ENCODE measurements around the gene SON.
"Not testable (repeated sequence)": the region's sequence is repeated elsewhere in the genome, so short reads cannot be mapped to it uniquely, and the experiment has no call there.

SON gene

DNA sequence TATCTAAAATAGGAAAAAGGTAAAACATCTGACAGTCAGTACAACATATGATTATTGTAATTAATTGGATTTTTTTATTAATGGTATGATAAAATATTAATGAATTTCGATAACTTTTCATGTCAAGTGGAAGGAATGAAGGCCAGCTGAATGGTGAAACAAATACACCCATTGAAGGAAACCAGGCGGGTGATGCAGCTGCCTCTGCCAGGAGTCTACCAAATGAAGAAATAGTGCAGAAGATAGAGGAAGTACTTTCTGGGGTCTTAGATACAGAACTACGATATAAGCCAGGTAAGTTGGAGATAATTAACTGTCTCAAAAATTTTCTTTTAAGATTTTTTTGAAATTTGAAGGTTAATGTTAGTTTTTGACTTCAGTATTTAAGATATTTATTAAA lies 3.2 kb downstream of the SON start:
- DNase-seq: peak; percentile 65

- DNase-seq: no peak
Observed at GRCh38 chr21:33549848-33550771, 7.3 kb downstream of the SON start.

DNA sequence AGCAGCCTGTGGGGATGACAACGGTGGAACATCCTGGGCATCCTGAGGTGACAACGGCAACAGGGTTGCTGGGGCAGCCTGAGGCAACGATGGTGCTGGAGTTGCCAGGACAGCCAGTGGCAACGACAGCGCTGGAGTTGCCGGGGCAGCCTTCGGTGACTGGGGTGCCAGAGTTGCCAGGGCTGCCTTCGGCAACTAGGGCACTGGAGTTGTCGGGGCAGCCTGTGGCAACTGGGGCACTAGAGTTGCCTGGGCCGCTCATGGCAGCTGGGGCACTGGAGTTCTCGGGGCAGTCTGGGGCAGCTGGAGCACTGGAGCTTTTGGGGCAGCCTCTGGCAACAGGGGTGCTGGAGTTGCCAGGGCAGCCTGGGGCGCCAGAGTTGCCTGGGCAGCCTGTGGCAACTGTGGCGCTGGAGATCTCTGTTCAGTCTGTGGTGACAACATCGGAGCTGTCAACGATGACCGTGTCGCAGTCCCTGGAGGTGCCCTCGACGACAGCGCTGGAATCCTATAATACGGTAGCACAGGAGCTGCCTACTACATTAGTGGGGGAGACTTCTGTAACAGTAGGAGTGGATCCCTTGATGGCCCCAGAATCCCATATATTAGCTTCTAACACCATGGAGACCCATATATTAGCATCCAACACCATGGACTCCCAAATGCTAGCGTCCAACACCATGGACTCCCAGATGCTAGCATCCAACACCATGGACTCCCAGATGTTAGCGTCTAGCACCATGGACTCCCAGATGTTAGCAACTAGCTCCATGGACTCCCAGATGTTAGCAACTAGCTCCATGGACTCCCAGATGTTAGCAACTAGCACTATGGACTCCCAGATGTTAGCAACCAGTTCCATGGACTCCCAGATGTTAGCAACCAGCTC lies 8.2 kb downstream of the SON start:
- no peak for DNase-seq

GRCh38 chr21:33551664-33552063 lies 8.8 kb downstream of the SON start:
- no peak for DNase-seq

DNA sequence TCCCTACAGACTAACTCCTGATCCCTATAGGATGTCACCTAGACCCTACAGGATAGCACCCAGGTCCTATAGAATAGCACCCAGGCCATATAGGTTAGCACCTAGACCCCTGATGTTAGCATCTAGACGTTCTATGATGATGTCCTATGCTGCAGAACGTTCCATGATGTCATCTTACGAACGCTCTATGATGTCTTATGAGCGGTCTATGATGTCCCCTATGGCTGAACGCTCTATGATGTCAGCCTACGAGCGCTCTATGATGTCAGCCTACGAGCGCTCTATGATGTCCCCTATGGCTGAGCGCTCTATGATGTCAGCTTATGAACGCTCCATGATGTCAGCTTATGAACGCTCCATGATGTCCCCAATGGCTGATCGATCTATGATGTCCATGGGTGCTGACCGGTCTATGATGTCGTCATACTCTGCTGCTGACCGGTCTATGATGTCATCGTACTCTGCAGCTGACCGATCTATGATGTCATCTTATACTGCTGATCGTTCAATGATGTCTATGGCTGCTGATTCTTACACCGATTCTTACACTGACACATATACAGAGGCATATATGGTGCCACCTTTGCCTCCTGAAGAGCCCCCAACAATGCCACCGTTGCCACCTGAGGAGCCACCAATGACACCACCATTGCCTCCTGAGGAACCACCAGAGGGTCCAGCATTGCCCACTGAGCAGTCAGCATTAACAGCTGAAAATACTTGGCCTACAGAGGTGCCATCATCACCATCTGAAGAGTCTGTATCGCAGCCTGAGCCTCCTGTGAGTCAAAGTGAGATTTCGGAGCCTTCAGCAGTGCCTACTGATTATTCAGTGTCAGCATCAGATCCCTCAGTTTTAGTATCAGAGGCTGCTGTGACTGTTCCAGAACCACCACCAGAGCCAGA lies 9.5 kb downstream of the SON start:
- DNase-seq: no peak

DNA sequence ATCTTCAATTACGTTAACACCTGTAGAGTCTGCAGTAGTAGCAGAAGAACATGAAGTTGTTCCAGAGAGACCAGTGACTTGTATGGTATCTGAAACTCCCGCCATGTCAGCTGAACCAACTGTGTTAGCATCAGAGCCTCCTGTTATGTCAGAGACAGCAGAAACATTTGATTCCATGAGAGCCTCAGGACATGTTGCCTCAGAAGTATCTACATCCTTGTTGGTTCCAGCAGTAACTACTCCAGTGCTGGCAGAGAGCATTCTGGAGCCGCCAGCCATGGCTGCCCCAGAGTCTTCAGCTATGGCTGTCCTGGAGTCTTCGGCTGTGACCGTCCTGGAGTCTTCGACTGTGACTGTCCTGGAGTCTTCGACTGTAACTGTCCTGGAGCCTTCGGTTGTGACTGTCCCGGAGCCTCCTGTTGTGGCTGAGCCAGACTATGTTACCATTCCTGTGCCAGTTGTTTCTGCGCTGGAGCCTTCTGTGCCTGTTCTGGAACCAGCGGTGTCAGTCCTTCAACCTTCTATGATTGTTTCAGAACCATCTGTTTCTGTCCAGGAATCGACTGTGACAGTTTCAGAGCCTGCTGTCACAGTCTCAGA lies 10.3 kb downstream of the SON start:
- DNase-seq: no peak

GRCh38 chr21:33554236-33554981 lies 11.6 kb downstream of the SON start:
- no peak for DNase-seq

- peak; percentile 22 for DNase-seq
Observed at GRCh38 chr21:33554982-33555344, 12.1 kb downstream of the SON start.

GRCh38 chr21:33557447-33557846 lies 14.6 kb downstream of the SON start:
- no peak for DNase-seq

DNA sequence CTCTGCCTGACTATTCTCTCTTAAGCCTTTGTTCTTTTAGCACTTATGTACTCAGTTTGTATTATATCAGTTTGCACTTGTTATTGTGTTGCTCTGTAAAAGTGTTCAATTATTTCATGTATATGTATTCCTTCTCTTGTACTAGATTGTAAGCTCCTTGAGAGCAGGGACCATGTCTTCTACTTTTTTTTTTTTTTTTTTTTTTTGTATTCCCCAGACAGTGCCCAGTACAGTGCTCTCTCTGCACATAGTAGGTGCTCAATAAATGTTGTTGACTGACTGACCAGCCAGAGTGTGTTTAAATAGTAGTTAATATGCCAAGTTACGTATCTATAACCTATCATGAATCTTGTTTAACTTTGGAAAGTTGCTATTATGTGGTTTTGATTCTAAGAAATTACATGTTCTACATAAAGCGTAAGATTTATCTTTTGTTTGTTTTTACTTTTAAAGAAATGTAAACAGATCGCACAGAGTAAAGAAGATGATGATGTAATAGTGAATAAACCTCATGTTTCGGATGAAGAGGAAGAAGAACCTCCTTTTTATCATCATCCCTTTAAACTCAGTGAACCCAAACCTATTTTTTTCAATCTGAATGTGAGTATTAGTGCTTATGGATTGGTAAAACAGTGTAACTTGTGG lies 16.1 kb downstream of the SON start:
- DNase-seq: no peak

- DNase-seq: no peak
Observed at GRCh38 chr21:33559813-33560212, 17.0 kb downstream of the SON start.

DNA sequence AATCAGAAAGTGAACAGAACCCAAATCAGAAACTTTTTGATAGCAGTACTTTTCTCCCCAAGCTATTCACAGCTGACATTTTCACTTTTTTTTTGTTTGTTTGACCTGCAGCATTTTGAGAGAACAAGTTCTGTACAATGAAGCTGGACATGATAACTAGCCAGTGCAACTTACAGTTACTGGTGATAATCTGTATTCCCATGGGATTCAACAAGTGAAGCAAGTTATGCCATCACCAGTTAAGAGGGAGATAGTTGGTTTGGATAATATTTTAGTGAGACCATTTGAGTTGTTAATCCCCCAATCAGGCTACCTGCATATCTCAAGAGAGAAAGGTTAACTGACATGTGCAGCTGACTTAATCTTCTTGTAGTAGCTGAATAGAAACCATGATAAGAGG lies 18.1 kb downstream of the SON start:
- DNase-seq: no peak

- DNase-seq: no peak
Observed at GRCh38 chr21:33561373-33561772, 18.5 kb downstream of the SON start.

DNA sequence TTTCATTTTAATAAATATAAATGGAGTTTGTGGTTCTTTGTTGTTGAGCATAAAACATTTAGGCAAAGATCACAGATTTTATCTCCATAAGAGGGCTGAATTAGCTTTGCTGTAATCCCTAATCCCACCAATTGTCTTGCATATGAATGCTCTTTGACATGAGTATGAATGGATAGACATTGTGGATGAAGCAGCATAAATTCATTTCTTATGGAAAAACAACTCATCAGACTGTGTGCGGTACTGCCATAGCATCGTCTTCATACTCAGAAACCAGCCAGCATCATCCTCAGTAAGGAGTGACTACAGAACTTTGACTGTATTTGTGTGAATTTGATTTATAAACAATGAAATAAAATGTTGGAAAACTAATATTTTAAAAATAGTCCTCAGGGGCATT lies 19.6 kb downstream of the SON start:
- no peak for DNase-seq

- DNase-seq: no peak
Observed at GRCh38 chr21:33566514-33566913, 23.7 kb downstream of the SON start.

DNA sequence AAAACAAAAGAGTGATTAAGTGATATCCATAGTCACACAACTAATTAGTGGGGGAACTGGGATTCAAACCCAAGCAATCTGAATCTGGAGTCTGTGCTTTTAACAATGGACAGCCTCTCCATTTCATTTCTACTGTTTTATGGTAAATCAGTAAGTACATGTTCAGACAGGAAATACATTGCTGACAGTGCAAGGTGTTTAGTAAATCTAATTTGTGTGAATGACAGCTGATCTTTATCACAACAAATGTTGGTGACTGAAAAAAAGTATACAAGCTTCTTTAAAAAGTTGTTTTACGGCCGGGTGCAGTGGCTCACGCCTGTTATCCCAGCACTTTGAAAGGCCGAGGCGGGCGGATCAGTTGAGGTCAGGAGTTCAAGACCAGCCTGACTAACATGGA lies 25.1 kb downstream of the SON start:
- no peak for DNase-seq

DNA sequence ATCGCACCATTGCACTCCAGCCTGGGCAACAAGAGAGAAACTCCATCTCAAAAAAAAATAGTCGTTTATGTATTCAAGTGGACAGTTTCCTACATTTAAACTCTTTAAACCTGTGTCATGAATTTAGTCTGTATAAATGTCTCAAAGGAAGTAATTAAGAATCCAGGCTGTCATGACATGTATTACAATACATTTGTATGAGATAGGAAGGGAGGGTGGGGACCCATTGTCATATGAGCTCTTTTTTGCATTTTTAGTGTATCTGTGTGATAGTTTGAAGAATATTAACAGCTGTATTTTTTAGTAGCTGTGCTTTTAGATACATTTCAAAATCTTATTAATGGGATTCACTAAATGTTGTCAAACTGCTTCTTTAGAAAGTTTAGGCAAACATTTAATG lies 25.6 kb downstream of the SON start:
- no peak for DNase-seq

DNA sequence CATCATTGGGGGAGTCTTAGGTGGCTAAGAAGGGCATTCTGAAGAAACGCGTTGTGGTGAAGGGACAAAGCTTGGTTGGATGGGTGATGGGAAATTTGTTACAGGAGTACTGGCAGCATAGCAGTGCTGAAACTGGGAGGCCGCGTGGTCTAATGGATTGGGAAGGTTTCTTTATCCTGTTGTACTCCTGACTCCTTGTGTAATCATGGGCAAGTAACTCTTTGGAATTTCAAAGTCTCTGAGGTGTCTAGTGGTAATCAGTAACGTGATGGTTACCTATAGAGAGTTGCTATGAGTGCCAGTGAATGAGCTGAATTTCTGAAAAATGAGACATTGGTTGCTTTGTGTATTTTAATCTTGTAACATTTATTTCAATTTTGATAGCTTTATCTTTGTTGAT lies 27.2 kb downstream of the SON start:
- no peak for DNase-seq

DNA sequence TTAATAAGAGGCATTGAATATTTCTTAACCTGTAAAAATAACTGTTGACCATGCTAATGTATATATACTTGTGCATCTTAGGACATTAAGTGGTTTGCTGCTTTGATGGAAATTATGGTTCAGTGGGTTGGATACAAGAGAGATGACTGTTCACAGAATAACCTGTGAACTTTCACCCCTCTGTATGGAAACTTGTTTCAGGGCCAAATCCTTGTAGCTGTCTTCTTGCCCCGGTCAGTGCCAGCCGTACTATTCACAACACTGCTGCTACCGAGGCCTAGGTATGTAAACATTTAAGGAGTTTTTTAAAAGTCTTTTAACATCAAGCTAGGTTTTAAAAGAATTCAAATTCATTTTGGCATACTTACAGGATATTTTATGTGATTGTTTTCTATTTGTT lies 29.5 kb downstream of the SON start:
- no peak for DNase-seq

DNA sequence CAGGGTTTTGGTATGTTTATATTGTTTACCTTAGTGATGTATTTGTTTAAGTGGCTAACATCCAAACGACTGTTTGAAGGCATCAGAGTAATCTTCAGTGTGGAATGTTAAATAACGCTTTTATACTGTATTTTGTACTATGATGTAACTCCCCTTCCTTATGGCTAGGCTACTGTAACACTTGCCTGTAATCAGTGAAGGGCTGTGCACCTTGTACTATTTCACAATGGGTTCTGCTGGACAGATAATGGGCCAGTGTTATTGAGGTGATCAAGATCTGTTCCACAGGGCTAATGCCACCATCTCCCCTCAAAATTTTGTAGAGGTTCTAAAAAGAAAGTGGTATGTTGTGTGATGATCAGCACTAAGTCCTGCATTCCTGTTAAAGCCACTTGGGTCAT lies 33.9 kb downstream of the SON start:
- not testable (repeated sequence) for DNase-seq

- DNase-seq: no peak
Observed at GRCh38 chr21:33578214-33578613, 35.4 kb downstream of the SON start.
